ENCODE measurements around the gene CACNA1B. TPM values are rescaled to one million over a fixed set of nuclear protein-coding genes. Genes with fewer than 3 reads are reported as not detected.

The CACNA1B gene
- total and polyA plus RNA-seq, 9 of the 15 experiments (the other 6 are each of a cell fraction or from before 2014, with no cell fraction given), result 0.01 to 0.04 TPM; not detected in 7

- Histone ChIP-seq H4K20me1 (replicated peaks; ENCODE audit: control insufficient read depth, insufficient read depth, low read length) (no peaks in the 10 kb centered on the region), H3K4me3 (no peak overlapping the region), H2AFZ (ENCODE audit: low read depth, low read length) (no peak overlapping the region), H3K9ac (ENCODE audit: insufficient read depth in 1 of 2, low read depth in 2 of 2, low read length in 2 of 2) (no peak overlapping the region; a peak in 1 of 4 replicates), H3K9me3 (replicated peaks; ENCODE audit: control insufficient read depth, insufficient read depth, low read depth, low read length) (no peaks in the 10 kb centered on the region), H3K27me3 (ENCODE audit: control insufficient read depth in 2 of 2, insufficient read depth in 2 of 2, low read length in 2 of 2) (no peaks in the 10 kb centered on the region), H3K79me2 (ENCODE audit: control insufficient read depth, insufficient read depth, low read length) (no peaks in the 10 kb centered on the region), H3K36me3 (ENCODE audit: control insufficient read depth, insufficient read depth, low read length) (peaks cover 35% of the 10 kb centered on the region; the same call in 2 of the 3 replicates), H3K4me2 (ENCODE audit: insufficient read depth, low read length) (no peak overlapping the region), H3K4me1 (replicated peaks in 1 of 2; ENCODE audit: control insufficient read depth in 2 of 2, insufficient read depth in 2 of 2, low read length in 2 of 2) (peaks cover 0 to 26% of the 10 kb centered on the region in 2 experiments; a peak in 1 of 5 replicates), H3K27ac (ENCODE audit: extremely low read depth, low read depth, low read length) (no peak overlapping the region), H3K9me1 (ENCODE audit: control insufficient read depth, insufficient read depth, low read length) (no peaks in the 10 kb centered on the region)
- 89% methylated on average over 28 of the region's 28 CpGs for WGBS (ENCODE audit: insufficient coverage, low coverage, missing lambda C conversion rate)
- POLR2A ChIA-PET, result no interaction called here
- in situ Hi-C loops (cut with MboI), result no loop called here
- CTCF ChIA-PET (ENCODE audit: low intra/inter-chr PET ratio), result no interaction called here
- intact Hi-C loops (cut with micrococcal nuclease), result no loop called here
- no TSS peak for BruUV-seq (replicated peaks)
- DNase-seq (ENCODE audit: extremely low read depth in 1 of 4, low spot score in 3 of 4), result no peak
- no peak for FAIRE-seq
- 0 out of 3 replicates have a peak, but pooled peaks have one; percentile 25 for ATAC-seq
- TF ChIP-seq LCOR (CRISPR knock-in tag; IDR thresholded peaks at IDR 0.05) (no peak), CEBPG (CRISPR knock-in tag; IDR thresholded peaks at IDR 0.05) (peak; percentile 78), CEBPG (tag; conservative IDR thresholded peaks at IDR 0.05 in 1 of 2, IDR thresholded peaks at IDR 0.05 in 1 of 2) (peak in 1 of 2 experiments; percentile 42; a peak in 2 of 4 replicates)
Observed at GRCh38 chr9:137836151-137836830, 41.3 kb upstream of the CACNA1B start.

- Histone ChIP-seq H3K27ac (ENCODE audit: extremely low read depth, low read depth, low read length) (no peak overlapping the region), H3K9me3 (replicated peaks; ENCODE audit: control insufficient read depth, insufficient read depth, low read depth, low read length) (no peaks in the 10 kb centered on the region), H3K79me2 (ENCODE audit: control insufficient read depth, insufficient read depth, low read length) (no peaks in the 10 kb centered on the region), H3K9me1 (ENCODE audit: control insufficient read depth, insufficient read depth, low read length) (no peaks in the 10 kb centered on the region), H4K20me1 (replicated peaks; ENCODE audit: control insufficient read depth, insufficient read depth, low read length) (no peaks in the 10 kb centered on the region), H3K27me3 (ENCODE audit: control insufficient read depth in 2 of 2, insufficient read depth in 2 of 2, low read length in 2 of 2) (no peaks in the 10 kb centered on the region), H3K36me3 (ENCODE audit: control insufficient read depth, insufficient read depth, low read length) (peaks cover 35% of the 10 kb centered on the region; the same call in 2 of the 3 replicates), H3K4me3 (no peak overlapping the region), H3K4me1 (replicated peaks in 1 of 2; ENCODE audit: control insufficient read depth in 2 of 2, insufficient read depth in 2 of 2, low read length in 2 of 2) (peaks cover 0 to 26% of the 10 kb centered on the region in 2 experiments; a peak in 1 of 5 replicates), H2AFZ (ENCODE audit: low read depth, low read length) (no peak overlapping the region), H3K9ac (ENCODE audit: insufficient read depth in 1 of 2, low read depth in 2 of 2, low read length in 2 of 2) (no peak overlapping the region; a peak in 1 of 4 replicates), H3K4me2 (ENCODE audit: insufficient read depth, low read length) (no peak overlapping the region)
- intact Hi-C loops (cut with micrococcal nuclease) (no loop called here), in situ Hi-C loops (cut with MboI) (no loop called here)
- ATAC-seq (peak; percentile 37; the same call in 2 of the 3 replicates), DNase-seq (ENCODE audit: extremely low read depth in 1 of 4, low spot score in 3 of 4) (no peak), FAIRE-seq (no peak)
- BruUV-seq (replicated peaks), result no TSS peak
- ChIA-PET POLR2A (no interaction called here), CTCF (ENCODE audit: low intra/inter-chr PET ratio) (no interaction called here)
- 82% methylated on average over 11 of the region's 12 CpGs for WGBS (ENCODE audit: insufficient coverage, low coverage, missing lambda C conversion rate)
- TF ChIP-seq POLR2G (IDR thresholded peaks at IDR 0.05; ENCODE audit: low read depth, low read length), result peak; percentile 56
- no peak for TF ChIP-seq CEBPG (CRISPR knock-in tag; IDR thresholded peaks at IDR 0.05)
- peak in 1 of 2 experiments; percentile 89; a peak in 2 of 4 replicates for TF ChIP-seq CEBPG (tag; conservative IDR thresholded peaks at IDR 0.05 in 1 of 2, IDR thresholded peaks at IDR 0.05 in 1 of 2)
- no peak for TF ChIP-seq ILK (tag; IDR thresholded peaks at IDR 0.05; ENCODE audit: borderline replicate concordance, low read depth)
- no peak for TF ChIP-seq ESRRB (CRISPR knock-in tag; IDR thresholded peaks at IDR 0.05; ENCODE audit: borderline replicate concordance)
- peak; percentile 94 for TF ChIP-seq CEBPB (tag; IDR thresholded peaks at IDR 0.05)
Observed at GRCh38 chr9:137836831-137837241, 40.7 kb upstream of the CACNA1B start.
